HG03571 (cell line): ENCODE results near the gene SETDB2.

ENCODE experiments used
- ATAC-seq: cut with Tn5 transposase; IDR thresholded peaks from one replicate; pipeline ENCODE4 v1.9.1; 2021; ENCODE audit not compliant: unreplicated experiment

Gene SETDB2

DNA sequence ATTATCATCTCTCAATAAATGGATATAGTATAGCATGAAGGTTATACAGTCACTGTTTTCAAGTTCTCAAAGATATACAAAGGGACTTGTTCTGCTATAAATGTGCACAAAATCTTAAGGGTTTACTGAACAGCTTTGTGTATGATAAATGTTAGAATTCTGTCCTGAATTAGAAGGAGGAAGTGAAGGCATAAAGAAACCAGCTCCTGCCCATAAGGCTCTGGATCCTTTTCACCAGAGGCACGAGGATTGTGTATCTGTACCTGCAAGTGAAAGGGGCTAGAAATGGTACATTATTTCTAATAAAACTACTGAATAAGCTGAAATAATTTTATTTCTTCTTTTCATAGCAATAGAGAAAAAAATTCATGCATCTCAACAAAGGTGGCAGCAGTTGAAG is 84.1 kb downstream of the SETDB2 start:
- ATAC-seq: no peak

DNA sequence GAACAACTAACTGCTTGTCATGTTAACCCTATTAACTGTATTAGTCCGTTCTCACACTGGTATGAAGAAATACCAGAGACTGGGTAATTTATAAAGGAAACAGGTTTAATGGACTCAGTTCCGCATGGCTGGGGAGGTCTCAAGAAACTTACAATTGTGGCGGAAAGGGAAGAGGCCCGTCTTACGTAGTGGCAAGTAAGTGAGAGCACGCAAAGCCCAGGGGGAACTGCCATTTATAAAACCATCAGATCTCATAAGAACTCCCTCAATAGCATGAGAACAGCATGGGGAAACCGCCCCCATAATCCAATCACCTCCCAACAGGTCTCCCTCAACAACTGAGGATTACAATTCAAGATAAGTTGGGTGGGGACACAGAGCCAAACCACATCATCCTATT is 86.4 kb downstream of the SETDB2 start:
- no peak for ATAC-seq

DNA sequence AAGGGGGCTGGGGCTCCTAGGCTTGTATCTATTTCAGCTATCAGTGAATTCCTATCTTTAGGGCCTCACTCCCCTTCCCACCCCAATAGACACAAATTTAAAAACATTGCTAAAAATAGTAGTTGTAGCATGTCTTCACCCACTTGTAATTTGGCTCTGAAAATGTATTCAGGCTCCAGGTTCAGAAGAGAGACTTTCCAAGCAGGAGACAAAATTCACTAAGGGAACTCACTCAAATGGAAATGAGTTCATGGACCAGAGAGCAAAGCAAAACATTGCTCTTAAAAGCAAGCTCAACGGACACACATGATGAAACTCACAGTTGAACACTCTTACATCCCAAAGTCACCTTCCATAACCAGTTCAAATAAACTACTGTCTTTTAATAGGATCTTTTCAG is 88.5 kb downstream of the SETDB2 start:
- no peak for ATAC-seq

DNA sequence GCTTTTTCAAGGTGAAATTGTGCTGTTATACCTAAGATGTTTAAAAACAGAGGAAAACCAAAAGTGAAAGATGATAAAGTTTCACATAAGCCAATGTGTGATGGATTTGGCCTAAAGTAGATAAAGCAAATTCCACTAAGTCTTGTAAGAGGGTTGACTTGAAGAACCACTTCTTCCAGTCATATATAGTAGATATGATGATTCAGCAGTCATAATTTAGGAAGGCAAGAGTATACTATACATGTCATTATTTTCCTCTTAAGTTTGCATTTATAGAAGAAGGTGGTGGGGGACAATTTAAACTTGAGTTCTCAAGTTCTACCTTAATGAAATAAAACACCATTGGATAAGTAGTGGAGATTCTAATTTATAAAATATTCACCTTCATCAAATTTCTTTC is 88.9 kb downstream of the SETDB2 start:
- no peak for ATAC-seq

DNA sequence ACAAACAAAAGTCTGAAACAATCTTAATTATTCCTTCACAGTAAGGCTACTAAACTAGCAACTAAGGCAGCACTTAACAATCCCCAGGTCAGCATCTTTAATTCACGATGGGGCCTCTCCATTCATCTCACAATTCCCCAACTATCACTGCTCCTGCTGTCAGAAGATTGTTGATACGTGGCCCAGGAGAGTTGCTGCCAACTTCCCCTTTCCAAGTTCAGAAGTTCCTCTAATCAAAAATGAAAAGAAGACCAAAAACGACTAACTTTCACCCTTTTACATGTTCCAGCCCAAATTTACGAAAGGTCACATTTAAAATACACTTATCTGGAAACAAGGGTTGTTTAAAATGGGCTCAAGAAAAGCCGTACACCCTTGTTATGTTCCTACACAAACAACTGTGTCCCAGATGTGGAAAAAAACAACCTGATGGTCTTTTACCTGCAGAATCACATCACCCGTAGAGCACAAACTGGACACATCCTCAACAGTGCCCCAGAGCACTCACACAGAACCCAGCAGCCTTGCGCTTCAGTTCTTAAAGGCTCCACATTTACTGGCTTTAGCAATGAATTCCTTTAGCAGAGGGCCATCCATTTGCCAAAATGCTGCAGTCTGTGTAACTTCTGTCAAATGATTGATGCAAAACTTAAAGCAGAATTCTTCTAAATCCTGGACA is 89.7 kb downstream of the SETDB2 start:
- no peak for ATAC-seq

DNA sequence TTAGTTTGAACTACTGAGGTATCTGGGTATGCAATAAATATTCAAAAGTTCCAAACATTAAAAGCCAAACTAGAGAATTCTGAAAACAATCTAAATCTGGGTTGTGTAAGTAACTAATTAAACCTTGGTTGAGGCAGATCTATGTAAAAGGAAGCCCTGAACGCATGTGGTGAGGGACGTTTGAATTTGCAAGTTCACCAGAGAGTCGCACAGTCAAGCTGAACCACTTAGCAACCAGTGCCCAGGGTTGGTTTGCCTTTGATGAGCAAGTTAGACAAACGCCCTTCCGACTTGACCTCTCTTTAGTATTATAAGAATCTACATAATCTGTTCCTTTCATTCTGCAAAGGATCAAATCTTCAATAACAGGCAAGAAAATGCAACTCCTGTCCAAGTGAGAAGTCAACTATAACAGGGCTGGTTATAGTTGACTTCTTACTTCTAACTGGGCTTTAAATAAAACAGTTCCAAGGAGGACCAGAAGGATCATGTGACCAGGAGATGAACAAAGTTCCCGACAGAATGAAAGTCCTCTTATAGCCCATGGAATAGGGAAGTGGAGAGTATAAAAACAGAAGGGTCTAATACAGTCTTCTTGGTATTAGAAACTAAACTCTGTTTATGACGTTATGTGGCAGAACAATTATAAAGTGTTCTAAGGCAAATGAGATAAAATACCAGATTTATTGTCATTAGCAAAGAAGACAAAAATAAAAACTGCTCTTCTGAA is 92.2 kb downstream of the SETDB2 start:
- no peak for ATAC-seq

DNA sequence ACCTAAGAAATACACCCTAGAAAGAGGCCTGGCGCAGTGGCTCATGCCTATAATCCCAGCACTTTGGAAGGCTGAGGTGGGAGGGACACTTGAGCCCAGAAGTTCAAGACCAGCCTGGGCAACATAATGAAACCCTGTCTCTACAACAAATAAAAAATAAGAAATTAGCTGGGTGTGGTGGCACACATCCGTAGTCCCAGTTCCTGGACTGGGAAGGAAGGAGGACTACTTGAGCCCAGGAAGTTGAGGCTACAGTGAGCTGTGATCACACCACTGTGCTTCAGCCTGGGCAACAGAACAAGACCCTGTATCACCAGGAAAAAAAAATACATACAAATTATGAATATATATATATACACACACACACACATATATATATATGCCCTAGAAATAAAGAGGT is 94.3 kb downstream of the SETDB2 start:
- ATAC-seq: no peak

DNA sequence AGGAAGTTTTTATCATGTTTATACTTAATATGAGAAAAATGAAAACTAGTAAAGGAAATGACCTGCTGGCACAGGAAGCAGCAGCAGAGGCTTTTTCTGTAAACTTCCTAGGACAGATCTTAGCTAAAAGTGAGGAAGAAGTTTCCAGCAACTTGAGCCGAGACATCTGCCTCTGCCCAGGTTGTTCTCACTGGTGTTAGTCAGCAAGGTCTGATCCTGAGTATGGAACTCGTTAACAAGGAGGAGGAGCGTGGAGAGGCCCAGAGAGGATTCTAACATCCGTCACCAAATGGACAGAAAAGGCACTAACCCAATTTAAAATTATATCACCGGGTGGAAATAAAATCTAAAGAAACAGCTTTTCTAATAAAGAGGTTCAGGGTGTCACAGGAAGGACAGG is 95.2 kb downstream of the SETDB2 start:
- no peak for ATAC-seq

DNA sequence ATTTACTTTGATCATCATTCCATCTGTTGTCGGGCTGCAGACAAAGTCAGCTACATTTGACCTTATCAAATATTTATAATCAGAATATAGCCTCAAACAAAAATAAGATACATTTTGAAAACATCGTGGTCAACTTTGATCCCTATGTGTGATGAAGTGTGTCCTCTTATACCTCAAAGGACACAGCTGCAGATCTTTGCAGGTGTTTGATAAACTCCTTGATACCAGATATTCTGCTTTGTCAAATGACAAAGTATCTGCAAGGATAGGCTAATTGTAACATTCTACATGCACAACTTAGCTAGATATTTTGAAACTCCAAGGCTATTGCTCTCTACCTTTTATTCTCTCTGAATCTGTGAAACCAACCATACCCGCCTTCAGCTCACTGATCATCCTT is 95.7 kb downstream of the SETDB2 start:
- no peak for ATAC-seq

DNA sequence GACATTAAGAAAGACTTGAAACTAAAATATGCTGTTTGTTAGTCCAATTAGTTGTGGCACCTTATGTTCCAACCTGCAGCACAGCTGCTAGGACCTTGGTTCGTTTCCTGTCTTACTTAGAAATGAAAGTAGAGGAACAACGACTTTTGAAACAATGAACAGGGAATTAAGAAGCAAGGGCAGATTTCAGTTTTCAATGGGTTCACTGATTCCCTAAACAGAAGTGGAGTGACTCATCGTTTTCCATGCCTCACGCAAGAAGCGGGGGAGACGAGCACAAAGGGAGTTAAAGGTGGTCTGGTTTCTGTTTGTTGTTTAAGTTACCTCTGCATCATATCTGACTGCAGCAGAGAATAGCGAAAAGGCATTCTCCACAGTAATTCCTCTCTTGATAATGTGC is 96.5 kb downstream of the SETDB2 start:
- ATAC-seq: no peak

DNA sequence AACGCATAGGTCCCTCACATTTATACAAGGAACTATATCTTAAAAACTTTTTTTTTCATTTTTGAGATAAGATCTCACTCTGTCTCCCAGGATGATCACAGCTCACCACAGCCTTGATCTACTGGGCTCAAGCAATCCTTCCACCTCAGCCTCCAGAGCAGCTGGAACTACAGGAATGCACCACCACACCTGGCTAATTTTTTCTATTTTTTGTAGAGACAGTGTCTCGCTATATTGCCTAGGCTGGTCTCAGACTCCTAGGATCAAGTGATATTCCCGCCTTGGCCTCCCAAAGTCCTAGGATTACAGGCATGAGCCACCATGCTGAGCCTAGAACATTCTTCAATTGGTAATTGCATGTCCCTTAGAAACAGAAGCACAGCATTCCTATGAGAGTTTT is 99.6 kb downstream of the SETDB2 start:
- no peak for ATAC-seq
